NT2/D1 (cell line): ENCODE measurements around the gene SIK2.

Source experiments
- SUZ12 ChIP-seq: IDR thresholded peaks from 2 replicates; pipeline ENCODE4 v1.6.1; 2011; ENCODE audit not compliant: insufficient read length, insufficient read depth; ENCODE audit errors: extremely low read depth
- ZNF274 ChIP-seq: IDR thresholded peaks from 2 replicates; pipeline ENCODE4 v1.6.1; 2011; ENCODE audit warnings: mild to moderate bottlenecking, low read depth, low read length

- no peak for TF ChIP-seq SUZ12
- TF ChIP-seq ZNF274, result no peak
Measured at GRCh38 chr11:111639226-111639925, 37.1 kb downstream of the SIK2 start.
